Posterior vena cava (tissue), 2 donors: Measurements from ENCODE around the gene CAMP. TPM values are rescaled to one million over a fixed set of nuclear protein-coding genes. Genes with fewer than 3 reads are reported as not detected.
A peak's percentile ranks its signal among the peaks of the same experiment; 100 is the strongest.

Source experiments
- DNase-seq: peaks from one replicate; pipeline ENCODE4 v3.0.0-alpha.2; 2020; ENCODE audit warnings: low spot score
- intact Hi-C, 2 donors: fragments of 100-400 bp; cut with DNase I; formaldehyde crosslinking; loops; one replicate each; pipeline versions ENCODE4 v1.14.1 to v1.14.2; 2022 to 2023
- long read RNA-seq, 2 donors: library from polyadenylated mRNA; unstranded; transcript quantifications; one replicate each; pipeline ENCODE4 v2.0.0, GENCODE V29; 2020 to 2021
- total RNA-seq, 2 donors: library from RNA; stranded (reverse); fragmentation: NEBNext Ultra II Directional; extraction: Animal tissue kit (Norgen Biotek cat#: 25700); gene quantifications; one replicate each; pipeline ENCODE4 v1.2.1, GENCODE V29; 2021
- donor health status: DM: yes; HTN: yes; CAD: no.
- donor health status: DM: yes; HTN: yes; CAD: no.

The CAMP gene, protein sequence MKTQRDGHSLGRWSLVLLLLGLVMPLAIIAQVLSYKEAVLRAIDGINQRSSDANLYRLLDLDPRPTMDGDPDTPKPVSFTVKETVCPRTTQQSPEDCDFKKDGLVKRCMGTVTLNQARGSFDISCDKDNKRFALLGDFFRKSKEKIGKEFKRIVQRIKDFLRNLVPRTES
- not detected for total RNA-seq
- long read RNA-seq, donor 1 = 0 reads
- long read RNA-seq, donor 2 = 0 reads

- DNase-seq = peak; percentile 92
- intact Hi-C loops = no loop called here
Measured at GRCh38 chr3:48222616-48223513, at the start of gene CAMP. CAMP (plus strand) TSS chr3:48223495; CDS start chr3:48223512, 17 bp downstream.

DNA sequence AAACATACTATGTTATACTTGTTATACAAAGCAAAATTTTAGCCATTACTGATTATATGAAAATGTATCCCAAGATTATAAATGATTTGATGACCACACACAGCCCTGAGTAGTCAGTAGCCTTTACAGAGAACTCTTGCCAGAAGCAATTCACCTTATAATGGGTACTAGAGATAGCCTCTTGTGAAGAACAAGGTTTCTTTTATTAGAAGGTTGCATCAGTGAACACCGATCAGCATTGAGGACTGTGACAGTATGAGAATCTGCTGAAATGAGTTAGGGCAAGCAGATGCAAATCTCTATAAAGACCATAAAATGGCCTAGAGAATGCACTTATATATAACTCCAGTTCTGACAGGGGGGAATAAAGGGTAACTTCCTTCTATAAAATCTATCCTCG lies 45.2 kb upstream of the CAMP start:
- intact Hi-C loops = no loop called here
- no peak for DNase-seq

GRCh38 chr3:48180021-48180420 lies 43.3 kb upstream of the CAMP start:
- no peak for DNase-seq
- intact Hi-C loops = no loop called here

DNA sequence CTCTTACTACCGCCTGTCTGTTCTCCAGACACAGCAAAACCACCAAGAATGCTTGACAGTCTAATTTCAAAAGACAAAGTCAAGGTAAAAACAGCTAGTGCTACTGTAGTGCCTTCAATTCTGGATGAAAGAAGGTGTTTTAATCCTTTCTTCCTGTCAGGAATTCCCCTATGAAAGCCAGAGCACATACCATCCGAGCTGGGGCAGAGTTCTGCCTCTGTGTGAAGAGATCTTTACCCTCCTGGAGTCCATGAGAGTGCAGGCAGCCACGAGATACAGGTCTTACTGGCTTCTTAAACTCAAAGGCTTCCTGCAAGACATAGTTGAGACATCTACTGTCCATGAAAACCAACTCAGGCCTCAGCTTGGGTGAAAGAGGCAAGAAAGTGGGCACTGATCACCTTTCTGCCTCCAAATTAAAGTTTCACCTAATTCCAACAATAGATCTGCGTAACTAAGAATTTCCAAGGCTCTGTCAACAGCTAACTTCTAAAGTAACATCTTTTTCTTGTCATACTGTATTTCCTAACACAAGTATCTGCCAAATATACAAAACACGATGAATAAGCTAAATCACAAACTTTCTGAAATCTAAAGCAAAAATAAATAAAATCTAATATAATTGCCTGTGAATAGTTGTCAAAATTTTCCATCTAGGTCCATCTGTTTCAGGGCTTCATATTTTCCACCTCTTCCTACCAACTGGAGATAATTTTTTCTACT lies 42.6 kb upstream of the CAMP start:
- DNase-seq = no peak
- intact Hi-C loops = no loop called here

GRCh38 chr3:48184299-48184698 lies 39.0 kb upstream of the CAMP start:
- intact Hi-C loops = no loop called here
- DNase-seq = no peak

- intact Hi-C loops = no loop called here
- no peak for DNase-seq
Measured at GRCh38 chr3:48185129-48185528, 38.2 kb upstream of the CAMP start.

- intact Hi-C loops = no loop called here
- DNase-seq = no peak
Measured at GRCh38 chr3:48186631-48187300, 36.5 kb upstream of the CAMP start.

- DNase-seq = no peak
- intact Hi-C loops = no loop called here
Measured at GRCh38 chr3:48187301-48187578, 36.1 kb upstream of the CAMP start.

- peak; percentile 90 for DNase-seq
- intact Hi-C loops = no loop called here
Measured at GRCh38 chr3:48187579-48188265, 35.6 kb upstream of the CAMP start.

GRCh38 chr3:48188266-48189201 lies 34.8 kb upstream of the CAMP start, which contains the start of gene CDC25A:
CDC25A (minus strand) TSS chr3:48188417; CDS start chr3:48187947, 470 bp downstream.
- intact Hi-C loops = no loop called here
- DNase-seq = peak; percentile 98

DNA sequence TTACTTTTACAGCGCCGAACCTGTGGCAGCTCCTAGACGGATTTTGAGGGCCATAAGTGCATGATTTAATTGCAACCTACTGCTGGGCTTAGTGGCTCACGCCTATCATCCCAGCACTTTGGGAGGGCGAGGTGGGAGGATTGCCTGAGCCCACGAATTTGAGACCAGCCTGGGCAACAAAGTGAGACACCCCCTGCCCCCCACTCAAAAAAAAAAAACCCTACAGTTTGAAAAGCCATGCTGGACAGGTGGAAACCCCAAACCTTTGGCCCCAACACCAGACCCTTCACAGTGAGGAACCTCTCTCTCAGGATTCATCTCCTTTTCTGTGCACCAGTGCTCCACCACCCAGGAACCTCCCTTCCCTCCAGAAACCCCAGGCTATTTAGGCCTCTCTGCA lies 34.0 kb upstream of the CAMP start:
- intact Hi-C loops = no loop called here
- no peak for DNase-seq

GRCh38 chr3:48190911-48191310 lies 32.4 kb upstream of the CAMP start:
- intact Hi-C loops = no loop called here
- DNase-seq = no peak

DNA sequence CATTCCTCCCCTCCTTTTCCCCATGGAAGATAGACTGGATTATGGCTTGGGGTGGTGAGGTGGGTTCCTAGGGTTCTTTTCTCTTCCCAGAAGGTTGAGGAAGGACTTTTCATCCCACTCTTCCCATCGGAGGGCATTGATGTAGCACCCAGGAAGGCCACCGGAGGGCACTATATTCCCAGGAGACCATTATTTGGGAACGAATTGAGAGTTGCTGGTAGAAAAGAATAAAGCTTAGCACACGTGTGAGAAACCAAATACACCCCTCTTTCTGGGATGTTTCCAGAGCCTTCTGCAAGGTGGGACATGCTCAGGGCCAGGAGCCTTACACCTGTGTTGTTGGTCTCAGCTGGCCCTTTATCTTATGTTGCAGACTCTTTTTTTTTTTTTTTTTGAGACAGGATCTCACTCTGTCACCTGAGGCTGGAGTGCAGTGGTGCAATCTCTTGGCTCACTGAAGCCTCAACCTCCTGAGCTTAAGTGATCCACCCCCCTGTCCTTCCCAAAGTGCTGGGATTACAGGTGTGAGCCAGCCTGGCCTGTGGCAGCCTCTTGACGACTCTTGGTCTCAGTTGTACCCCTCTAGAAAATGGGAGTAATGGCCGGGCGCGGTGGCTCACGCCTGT lies 28.7 kb upstream of the CAMP start:
- no peak for DNase-seq
- intact Hi-C loops = no loop called here

- intact Hi-C loops = no loop called here
- no peak for DNase-seq
Measured at GRCh38 chr3:48196611-48197010, 26.7 kb upstream of the CAMP start.

DNA sequence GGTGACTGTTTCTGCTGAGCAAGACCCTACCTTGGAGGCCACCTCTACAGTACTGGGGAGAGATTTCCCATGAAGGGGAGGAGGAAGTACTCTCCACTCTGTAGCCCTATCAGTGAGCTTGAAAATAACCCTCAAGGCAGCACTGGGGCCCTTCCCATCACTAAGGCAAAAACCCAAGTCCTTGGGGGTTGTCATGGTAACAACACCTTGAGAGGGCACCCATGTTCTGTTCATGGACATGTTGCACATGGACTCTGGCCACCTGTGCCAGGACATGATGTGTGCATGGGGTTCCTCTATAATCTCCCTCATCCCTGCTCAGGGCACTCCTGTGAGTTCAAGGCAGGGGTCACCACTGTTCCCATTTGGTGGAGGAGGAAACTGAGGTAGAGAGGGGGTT lies 24.2 kb upstream of the CAMP start:
- DNase-seq = no peak
- intact Hi-C loops = no loop called here

GRCh38 chr3:48202632-48203031 lies 20.7 kb upstream of the CAMP start:
- DNase-seq = no peak
- intact Hi-C loops = no loop called here

DNA sequence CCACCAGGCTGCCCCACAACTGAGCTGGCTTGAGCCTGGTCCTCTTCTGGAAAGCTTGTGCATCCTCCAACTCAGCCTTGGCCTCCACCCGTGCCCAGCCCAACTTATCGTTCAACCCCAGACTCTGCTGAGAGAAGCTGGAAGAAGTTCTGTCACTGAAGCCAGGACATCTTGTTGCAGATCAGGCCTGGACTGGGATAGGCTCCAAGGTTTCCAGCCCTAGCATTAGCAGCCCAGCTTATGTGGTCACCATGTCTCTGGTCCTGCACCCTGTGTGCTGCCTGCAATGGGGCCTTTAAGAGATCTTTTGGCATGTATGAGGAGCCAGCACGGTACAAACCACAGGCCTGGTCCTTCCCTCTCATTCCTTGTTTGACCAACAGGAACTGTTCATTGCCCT lies 15.2 kb upstream of the CAMP start:
- no peak for DNase-seq
- intact Hi-C loops = no loop called here

- DNase-seq = no peak
Measured at GRCh38 chr3:48209445-48209844, 13.8 kb upstream of the CAMP start.

More at GRCh38 chr3:48209445-48209844, 13.8 kb upstream of the CAMP start:
- intact Hi-C loops = no loop called here
